Measurements from ENCODE around the gene CHRM5.

DNA sequence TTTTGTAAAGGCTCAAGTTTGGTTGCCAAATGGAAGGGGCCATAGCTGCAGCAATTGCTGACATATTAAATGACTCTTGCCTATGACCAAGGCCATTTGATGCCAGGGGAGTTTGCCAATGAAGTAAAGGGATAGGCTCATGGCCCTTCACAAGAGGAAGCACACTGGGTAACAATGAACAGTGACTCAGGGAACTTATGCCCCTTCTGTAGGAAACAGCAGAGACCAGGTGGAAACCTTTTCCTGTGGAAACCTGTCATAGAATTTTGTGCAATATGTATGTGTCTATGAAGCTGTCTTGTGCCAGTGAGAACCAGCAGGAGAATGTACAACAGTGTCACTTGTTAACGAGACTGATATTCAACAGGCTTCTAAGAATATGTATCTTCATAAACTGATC lies 96.1 kb downstream of the CHRM5 start:
- TF ChIP-seq EZH2phosphoT487 (IDR thresholded peaks at IDR 0.05; ENCODE audit: low read depth, severe bottlenecking, unreplicated experiment), result no peak
- TF ChIP-seq, protein P1, sequence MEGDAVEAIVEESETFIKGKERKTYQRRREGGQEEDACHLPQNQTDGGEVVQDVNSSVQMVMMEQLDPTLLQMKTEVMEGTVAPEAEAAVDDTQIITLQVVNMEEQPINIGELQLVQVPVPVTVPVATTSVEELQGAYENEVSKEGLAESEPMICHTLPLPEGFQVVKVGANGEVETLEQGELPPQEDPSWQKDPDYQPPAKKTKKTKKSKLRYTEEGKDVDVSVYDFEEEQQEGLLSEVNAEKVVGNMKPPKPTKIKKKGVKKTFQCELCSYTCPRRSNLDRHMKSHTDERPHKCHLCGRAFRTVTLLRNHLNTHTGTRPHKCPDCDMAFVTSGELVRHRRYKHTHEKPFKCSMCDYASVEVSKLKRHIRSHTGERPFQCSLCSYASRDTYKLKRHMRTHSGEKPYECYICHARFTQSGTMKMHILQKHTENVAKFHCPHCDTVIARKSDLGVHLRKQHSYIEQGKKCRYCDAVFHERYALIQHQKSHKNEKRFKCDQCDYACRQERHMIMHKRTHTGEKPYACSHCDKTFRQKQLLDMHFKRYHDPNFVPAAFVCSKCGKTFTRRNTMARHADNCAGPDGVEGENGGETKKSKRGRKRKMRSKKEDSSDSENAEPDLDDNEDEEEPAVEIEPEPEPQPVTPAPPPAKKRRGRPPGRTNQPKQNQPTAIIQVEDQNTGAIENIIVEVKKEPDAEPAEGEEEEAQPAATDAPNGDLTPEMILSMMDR (IDR thresholded peaks at IDR 0.05; ENCODE audit: poor library complexity), result no peak
